NCI-H2171 (cell line): Measurements from ENCODE around the gene WDR45B.

Experiments used
- DNase-seq: peaks from one replicate; lab custom pipeline; 2025; lab: John Stamatoyannopoulos, UW

WDR45B gene

DNA sequence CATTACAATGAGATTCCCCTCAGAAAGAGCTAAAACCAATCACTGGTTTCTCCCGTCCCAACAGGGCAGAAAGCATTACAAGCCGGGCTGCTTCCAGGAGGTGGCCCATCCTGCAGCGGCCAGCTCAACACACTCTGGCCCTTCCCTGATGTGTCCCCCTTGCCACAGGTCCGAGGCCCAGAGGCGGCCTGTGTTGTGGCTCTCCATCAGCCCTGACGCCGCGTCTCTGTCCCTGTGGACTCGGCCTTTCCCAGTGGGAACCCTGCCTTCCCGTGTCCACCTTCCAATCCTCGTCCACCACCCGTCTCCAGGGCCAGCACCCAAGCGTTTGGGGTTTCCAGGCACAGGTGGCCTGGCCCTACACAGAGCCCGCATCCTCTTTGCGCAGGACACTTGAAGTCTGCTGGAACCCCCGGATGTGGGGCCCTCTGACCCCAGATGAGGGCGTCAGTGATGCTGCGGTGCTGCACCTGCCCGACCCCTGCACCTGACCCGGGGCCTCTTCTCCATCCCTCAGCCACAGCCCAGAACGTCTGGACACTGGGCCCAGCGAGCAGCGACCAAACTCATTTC is 29.2 kb upstream of the WDR45B start:
- no peak for DNase-seq

DNA sequence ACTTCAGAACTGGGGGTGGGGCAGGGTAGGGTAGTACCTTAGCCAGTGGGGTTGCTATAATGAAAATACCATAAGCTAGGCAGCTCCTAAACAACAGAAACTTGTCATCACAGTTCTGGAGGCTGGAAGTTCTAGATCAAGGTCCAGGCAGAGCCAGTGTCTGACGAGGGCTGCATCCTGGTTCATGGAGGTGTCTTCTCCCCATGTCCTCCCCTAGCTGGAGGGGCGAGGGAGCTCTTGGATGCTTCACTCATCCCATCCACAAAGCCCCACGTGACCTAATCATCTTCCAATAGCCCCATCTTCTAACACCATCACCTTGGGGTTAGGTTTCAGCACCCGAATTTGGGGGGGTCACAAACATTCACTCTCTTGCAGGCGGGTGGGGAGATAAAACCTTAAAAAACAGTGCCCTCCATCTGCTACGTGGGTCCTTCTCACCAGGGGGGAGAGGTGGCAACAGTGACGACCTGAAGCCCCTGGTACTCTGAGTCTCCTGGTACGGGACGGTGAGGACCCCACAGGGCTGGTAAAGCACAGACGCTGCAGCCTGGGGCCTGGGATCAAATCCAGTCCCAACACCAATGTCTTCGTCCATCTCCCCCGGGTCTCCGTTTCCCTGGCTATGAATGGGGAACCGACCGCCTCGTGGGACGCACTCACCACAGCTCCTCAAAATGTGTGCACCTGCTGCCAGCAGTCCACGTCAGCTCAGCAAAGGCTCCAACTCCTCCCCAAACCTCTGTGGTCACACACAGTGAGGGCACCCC is 27.4 kb upstream of the WDR45B start:
- no peak for DNase-seq

DNA sequence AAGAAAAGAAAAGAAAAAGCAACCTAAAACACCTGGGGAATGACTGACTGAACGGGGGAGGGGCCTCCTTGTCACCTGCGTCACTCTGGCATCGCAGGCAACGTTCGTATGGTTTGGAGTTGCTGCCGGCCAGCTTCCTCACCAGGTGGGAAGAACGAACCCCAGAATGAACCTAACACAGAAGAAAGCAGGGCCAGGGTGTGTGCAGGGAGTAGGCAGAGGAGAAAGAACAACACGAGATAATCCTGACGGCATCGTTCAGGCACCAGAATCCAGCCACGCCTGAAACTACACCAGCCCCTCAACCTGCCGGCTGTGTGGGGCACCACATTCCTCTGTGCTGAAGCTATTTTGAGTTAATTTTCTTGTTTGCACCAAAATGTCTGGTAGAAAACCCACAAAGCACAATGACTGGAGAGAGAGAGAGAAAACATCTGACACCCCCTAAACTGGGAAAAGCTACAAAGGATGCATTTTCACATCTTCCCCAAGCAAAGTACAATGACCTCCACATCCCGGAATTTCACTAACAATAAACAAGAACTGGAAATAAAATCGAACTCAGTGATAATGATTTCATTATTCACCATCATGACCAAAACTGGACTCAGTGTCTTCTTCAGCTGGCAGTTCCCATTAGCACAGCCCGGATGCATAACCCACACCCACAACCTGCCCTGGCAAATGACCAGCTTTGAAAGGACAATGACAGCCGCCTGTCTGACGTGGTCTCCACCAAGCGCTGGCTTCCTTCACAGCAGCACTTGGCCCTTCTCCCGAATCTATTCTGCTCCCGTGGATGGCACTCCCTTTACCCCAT is 26.6 kb upstream of the WDR45B start:
- no peak for DNase-seq

DNA sequence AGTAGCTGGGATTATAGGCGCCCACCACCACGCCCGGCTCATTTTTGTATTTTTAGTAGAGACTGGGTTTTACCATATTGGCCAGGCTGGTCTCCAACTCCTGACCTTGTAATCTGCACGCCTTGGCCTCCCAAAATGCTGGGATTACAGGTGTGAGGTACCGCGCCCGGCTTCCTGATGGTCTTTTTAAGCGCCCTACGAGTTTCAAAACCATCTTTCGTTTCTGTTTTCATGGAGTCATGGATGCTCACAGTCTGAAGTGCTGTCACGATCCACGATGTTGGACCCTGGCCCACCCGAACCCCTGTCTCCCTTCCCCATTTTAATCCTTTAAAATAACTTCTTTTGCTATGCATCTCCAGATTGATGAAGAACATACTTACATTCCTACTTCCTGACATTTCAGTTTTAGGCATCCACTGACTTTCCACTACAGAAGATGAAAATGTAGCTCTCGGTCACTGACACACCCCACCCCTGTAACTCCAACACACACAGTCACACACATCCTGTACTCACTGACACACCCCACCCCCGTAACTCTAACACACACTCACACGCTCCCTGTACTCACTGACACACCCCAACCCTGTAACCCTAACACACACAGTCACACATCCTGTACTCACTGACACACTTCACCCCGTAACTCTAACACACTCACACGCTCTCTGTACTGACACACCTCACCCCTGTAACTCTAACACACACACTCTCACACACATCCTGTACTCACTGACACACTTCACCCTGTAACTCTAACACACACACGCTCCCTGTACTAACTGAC is 22.6 kb upstream of the WDR45B start:
- no peak for DNase-seq

DNA sequence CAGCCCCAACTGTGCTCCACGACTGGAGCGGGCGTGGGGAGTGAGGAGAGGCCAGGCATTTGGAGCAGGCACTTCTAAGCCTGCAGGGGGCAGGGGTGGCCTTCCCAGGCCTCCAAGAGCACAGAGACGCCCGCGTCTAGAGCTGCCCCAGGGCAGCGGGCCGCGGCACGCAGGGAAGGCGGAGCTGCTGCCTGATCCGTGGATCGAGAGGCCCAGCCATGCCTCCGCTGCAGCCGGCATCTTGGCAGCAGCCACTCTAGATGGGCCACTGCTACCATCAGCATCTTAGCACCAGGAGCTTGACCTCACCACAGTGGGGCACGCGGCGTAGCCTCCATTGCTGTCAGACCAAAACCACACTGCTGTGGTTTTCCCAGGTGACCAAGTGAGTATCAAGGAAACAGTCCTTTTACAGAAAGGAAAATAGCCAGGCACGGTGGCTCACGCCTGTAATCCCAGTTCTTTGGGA is 20.4 kb upstream of the WDR45B start:
- no peak for DNase-seq

DNA sequence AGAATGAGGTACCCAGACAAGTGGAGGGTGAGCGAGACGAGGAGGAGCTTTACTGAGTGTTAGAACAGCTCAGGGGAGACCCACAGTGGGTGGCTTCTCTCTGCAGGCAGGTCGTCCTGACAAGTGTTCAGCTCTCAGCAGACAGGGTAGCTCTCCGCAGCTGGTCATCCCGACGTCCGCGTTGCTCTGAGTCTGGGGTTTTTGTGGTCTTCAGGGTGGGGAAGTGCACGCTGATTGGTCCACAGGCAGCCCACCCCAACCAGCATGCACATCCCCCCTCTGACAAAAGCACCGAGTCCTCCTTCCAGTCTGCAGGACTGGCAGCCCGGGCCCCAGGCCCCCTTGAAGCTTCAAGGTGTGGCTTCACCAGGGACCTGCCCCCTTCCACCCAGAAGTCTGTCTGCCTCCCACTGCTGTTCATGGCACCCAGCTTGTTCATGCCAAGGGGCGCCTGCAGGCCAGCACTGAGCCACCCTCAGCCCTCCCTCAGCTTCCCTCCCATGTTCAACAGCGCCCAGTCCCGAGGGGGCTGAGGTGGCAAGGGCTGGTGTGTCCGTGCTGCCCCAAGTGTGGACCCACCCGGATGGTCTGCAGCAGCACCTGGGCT is 19.9 kb upstream of the WDR45B start:
- no peak for DNase-seq

DNA sequence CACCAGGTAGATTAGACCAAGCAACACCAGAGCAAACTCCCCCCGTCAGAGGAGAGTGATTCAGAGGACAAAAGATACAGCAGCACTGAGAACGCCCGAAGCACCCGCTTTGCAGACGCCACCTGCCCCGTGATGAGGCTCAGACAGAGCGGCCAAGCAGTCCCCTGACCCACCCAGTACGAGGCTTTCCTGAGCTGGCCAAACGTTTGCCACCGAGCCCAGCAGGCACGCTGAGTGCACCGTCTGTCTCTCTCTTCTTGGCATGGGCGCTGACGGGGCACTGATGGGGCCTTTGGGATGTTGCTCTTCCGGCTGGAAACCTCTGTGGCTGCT is 19.4 kb upstream of the WDR45B start:
- DNase-seq, result no peak

DNA sequence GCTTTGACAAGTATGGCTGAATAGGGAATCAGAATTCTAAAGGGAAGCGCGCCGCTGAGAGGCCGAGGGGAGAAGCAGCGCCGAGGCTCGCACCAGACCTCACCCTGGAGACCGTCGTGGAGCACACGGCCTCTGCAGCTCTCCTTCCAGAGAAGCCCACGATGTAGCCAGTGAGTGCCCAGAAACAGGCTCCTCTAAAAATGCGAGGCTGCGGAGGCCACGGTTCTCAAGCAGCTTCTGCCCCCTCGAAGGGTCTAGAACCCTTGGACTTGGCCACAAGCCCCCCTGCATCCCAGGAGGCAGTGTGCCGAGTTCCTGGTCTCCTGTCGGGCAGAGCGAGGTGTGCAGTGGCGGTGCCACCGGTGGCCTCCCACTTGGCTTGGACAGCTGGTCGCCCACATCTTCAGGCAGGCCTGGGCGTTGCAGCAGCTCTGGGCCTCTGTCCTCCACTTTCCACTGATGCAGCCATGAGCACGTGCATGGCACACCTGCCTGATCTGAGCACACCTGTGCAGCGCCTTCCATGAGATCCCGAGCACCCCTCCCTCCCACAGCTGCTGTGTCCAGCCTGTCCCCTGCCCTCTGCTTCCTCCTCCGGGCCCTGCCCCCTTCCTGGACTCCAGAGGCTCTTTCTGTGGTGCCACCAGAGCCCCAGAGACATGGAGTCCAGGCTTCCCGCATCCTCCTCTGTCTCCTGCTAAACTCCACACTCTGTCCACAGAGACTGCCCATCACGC is 18.9 kb upstream of the WDR45B start:
- DNase-seq, result no peak

DNA sequence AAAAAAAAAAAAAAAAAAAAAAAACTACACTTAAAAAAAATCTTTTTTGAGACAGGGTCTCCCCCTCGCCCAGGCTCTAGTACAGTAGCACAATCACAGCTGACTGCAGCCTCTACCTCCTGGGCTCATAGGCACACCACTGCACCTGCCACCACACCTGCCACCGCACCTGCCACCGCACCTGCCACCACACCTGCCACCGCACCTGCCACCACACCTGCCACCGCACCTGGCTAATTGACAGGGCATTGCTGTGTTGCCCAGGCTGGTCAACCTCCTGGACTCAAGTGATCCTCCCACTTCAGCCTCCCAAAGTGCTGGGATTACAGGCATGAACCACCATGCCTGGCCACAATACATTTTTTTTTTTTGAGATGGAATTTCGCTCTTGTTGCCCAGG is 17.6 kb upstream of the WDR45B start:
- DNase-seq, result no peak

DNA sequence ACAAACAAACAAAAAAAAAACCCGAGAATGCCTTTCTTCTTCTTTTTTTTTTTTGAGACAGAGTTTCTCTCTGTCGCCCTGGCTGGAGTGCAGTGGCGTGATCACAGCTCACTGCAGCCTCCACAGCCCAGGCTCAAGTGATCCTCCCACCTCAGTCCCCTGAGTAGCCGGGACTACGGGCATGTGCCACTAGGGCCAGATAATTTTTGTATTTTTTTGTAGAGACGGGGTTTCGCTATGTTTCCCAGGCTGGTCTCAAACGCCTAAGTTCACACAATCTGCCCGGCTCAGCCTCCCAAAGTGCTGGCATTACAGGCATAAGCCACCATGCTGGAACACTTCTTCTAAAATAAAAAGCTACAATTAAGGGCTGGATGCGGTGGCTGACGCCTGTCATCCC is 17.0 kb upstream of the WDR45B start:
- DNase-seq, result no peak

DNA sequence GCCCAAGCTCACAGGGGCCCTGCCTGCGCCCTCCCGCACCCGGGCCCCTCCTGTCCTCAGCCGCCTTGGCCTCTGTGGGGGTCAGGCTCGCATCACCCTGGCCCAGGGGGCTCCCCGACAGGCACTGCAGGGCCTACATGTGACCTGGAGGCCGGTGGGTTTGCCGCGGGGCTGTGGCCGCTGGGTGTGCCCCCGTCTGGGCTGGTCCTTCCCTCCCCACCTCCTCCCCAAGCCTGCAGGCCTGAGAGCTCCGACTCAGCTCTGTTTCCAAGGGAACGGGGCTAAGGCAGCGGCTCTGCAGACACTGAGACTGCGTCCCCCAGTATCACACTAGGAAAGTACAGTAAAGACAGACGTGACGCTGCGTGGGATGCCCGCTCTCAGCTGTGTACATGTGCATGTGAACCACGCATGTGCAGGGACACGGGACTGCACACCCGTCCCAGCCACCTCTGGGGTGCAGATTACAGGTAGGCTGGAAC is 16.5 kb upstream of the WDR45B start:
- DNase-seq, result no peak

DNA sequence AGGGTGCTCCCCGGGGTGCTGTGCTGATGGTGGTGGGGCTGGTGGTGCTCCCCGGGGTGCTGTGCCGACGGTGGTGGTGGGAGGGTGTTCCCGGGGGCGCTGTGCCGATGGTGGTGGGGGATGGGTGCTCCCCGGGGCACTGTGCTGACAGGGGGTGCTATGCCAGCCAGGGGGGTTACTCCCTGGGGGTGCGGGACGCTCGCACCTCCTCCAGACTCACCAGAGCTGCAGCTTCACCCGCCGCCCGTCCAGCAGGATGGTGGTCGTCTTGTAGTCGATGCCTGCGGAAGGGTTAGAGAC is 16.0 kb upstream of the WDR45B start:
- DNase-seq, result no peak

DNA sequence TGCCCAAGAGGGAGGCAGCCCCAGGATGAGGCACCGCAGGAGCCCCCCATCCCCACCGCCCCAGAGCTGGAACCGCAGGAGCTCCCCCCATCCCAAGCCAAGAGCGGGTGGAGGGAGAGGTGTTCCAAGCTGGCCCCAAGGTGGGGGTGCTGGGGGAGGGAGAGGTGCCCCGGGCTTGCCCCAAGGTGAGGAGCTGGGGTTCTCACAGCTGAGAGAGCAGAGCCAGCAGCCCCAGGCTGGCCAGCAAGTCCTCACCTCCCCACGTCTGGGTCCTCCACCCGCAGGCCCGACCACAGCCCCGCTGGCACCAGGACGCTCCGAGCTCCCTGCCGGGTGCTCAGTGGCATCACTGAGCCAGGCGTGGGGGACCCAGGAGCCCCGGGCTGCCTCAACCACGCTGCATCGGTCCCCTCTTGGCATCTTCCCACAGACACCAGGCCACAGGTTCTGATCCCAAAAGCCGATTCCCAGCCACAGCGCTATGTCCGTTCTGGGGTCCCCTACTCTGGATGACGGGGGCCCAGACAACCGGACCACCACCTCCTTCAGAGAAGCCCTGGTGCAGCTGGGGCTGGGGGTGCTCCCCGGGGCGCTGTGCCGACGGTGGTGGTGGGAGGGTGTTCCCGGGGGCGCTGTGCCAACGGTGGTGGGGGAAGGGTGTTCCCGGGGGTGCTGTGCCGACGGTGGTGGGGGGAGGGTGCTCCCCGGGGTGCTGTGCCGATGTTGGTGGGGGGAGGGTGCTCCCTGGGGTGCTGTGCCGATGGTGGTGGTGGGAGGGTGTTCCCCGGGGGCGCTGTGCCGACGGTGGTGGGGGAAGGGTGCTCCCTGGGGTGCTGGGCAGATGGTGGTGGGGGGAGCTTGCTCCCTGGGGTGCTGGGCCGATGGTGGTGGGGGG is 15.4 kb upstream of the WDR45B start:
- DNase-seq, result no peak

DNA sequence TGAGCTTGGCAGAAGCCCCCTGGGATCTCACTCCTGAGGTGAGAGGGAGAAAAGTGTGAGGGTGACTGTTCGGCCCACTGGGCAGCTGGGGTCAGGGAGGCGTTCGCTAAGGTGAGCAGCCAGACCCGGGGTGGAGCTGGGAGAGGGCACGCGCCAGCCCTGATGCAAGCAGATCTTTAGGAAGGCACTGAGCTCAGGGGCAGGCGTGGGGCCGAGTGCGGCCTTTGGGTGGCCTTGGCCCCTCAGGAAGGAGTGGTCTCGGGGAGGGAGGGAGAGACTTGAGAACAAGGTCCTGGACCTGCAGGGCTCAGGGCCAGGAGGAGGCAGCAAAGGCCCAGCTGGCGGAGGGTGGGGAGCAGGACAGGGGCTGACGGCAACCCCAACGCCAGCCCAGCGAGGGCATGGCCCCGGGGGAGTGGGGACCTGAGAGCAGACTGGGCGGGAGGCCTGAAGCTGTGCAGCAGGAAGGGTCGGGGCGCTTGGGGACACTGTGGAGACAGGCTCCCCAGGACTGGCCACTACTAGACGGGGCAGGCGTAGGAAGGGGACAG is 14.5 kb upstream of the WDR45B start:
- no peak for DNase-seq

DNA sequence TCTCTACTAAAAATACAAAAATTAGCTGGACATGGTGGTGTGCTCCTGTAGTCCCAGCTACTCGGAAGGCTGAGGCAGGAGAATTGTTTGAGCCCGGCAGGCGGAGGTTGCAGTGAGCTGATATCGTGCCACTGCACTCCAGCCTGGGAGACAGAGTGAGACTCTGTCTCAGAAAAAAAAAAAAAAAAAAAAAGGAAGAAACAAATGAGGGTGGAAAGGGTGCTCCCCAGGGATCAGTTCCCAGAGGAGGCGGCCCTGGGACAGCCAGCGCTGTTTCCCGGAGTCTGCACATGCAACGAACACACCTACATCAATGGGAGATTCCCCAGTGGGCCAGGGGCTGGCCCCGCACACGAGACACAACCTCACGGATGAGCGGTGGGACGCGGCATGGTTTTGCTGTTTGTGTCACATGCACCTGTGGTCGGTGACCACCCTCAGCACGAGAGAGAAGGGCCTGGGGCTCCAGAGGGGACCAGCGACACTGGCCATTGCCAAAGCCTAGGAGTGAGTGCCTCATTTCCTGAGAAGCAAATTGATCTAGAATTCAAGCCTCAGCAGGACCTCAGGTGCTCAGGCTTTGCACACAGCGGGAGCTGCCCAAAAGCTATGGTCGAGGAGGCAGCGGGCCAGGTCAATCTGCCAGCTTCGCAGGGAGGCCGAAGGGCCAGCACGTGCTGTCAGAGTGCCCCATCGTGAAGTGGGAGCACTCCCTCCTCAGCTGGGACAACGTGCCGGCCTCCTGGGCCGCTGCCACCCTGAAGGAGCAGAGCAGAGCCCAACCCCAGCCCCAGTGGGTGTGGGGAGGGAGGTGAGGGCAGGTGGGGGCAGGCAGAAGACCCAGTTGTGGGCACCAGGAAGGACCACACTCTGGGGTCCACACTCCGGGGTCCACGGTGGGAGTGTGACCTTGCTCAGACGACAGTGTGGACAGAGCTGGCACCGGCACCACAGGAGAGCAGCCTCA is 13.8 kb upstream of the WDR45B start:
- DNase-seq, result no peak

DNA sequence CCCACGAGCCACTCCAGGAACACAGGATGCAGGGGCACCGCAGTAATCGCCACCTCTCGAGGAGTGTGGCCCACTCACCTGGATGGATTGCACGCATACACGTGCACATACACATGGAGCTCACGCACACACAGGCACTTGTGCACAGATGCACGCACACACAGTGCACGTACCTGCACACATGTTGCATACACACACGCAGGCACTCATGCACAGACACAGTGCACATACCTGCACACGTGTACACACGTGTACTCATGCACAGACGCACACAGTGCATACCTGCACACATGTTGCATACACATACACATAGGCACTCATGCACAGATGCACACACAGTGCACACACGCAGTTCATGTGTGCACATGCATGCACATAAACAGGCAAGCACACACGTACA is 11.6 kb upstream of the WDR45B start:
- no peak for DNase-seq

DNA sequence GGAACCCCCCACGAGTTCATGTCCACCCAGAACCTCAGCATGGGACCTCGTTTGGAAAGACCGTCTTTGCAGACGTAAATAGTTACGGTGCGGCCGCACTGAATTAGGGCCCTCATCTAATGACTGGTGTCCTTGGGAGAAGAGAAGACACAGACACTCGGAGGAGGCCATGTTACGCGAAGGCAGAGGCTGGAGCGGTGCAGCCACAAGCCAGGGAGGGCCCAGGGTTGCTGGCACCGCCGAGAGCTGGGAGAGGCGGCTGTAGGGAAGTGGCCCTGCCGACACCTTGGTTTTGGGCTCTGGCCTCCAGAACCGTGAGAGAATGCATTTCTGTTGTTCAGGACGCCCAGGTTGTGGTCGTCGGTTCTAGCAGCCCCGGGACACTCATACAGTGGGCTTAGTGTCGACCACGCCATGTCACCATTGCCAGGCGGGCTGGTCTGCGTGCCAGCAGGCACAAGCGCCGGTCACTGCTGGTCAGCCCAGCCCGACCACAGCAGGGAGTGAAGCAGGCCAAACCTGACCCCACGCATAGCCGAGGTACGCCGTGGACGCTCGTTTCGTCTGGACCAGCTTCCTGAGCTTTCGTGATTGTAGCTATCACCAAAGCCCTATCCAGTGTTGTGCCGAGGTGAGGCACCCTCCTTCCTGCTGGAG is 10.7 kb upstream of the WDR45B start:
- DNase-seq, result no peak

DNA sequence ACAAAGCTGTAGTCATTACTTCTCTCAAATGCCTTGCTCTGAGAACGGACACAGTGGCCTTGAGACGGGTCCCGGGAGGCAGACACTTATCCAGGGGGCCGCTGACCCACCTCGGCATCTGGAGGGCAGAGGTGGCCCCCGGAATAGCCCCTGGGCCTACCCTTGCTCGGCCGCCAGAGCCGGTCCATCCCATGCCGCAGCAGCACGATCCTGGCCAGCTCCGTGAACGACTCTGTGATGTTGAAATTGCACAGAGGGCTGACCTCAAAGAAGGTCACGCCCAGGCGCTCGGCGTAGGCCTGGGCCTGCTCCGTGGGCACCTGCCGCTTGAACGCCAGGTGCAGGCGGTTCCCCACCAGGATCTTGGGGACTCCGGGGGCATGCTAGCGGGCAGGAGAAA is 10.1 kb upstream of the WDR45B start:
- DNase-seq, result no peak
